ENCODE data around the gene TSEN15. TPM values are rescaled to one million over a fixed set of nuclear protein-coding genes. Genes with fewer than 3 reads are reported as not detected.

TSEN15 gene
- total RNA-seq: 10 to 100 TPM; 45.1 to 48.7 TPM

DNA sequence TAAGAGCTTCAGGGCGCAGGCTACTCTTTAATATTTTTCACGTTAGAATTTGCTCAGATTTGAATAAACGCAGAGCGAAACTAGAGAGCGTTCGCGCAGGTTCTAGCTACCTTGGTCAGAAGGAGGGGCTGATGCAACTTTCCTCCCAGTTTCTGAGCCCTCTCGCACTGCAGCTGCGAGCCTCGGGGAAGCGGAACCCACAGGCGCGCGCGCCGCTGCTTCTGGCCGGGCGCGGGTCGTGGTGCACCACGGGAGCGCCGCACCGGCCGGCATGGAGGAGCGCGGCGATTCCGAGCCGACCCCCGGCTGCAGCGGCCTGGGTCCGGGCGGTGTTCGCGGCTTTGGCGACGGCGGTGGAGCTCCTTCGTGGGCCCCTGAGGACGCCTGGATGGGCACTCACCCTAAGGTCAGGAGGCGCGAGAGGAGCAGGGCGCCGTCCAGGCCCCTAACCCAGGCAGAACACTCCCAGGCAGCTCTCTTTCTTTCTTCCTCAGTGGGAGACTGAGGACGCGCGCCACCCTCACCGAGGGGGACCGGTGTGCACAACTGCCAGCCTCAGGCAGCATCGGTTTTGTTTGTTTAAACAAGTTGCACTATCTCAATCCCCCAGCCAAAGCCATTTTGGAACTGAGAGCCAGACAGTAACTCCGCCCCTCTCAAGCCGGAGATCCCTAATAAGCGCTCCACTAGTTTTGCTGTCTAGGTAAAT lies at the start of gene TSEN15:
Gene TSEN15 (plus strand): TSS at position 246 of the 709 bp plus-strand sequence. CDS start 26 bp downstream, at position 272.
- POLR2A ChIA-PET: interaction anchor here (0.9 to 2.2 kb wide), 5 partner anchors 11 to 95 kb away, joined by 3 to 8 read pairs (median 4); partner anchors contain the start of gene COLGALT2
- H3K9me3 Mint-ChIP-seq (ENCODE audit: insufficient read depth): no peaks in the 10 kb centered on the region

DNA sequence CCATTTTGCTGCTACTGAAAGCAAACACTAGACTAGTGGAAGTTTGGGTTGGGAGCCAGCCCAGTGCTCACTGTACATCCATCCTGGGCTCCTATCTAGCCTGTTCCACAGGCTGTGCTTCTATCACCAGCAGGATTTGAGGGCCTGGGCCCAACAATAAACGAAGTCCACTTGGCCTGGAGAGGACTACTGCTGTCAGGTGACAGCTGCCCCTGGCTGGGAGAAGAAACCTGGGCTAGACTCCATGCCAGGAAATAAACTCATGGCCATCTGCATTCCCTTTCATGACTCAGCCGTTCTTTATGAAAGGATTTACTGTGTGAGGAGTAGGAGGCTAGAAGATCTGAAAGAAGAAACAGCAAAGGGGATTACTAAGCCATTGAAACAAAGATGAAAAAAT lies 49.5 kb upstream of the TSEN15 start:
- Mint-ChIP-seq H3K36me3 (ENCODE audit: low read depth) (no peaks in the 10 kb centered on the region), H3K9me3 (ENCODE audit: insufficient read depth) (no peaks in the 10 kb centered on the region), H3K27me3 (ENCODE audit: low read depth) (peaks cover 2% of the 10 kb centered on the region), H3K4me3 (no peak overlapping the region), H3K27ac (no peak overlapping the region), H3K4me1 (ENCODE audit: low read depth) (no peaks in the 10 kb centered on the region)
- DNase-seq: no peak
- ATAC-seq: no peak
- CTCF ChIA-PET: no interaction called here
- POLR2A ChIA-PET: no interaction called here

More for the DNA sequence above, at the start of gene TSEN15:
- Mint-ChIP-seq H3K4me3 (peak within 1 kb of the TSS; percentile 95), H3K27ac (peak within 1 kb of the TSS; percentile 98), H3K36me3 (ENCODE audit: low read depth) (peaks cover 26% of the 10 kb centered on the region), H3K27me3 (ENCODE audit: low read depth) (peaks cover 22% of the 10 kb centered on the region), H3K4me1 (ENCODE audit: low read depth) (peaks cover 30% of the 10 kb centered on the region)
- DNase-seq (peak; percentile 86), ATAC-seq (peak; percentile 98)
- CTCF ChIA-PET: interaction anchor here (0.8 to 2.1 kb wide), 7 partner anchors 9 to 418 kb away, joined by 3 to 9 read pairs (median 4); no protein-coding TSS in a partner anchor

DNA sequence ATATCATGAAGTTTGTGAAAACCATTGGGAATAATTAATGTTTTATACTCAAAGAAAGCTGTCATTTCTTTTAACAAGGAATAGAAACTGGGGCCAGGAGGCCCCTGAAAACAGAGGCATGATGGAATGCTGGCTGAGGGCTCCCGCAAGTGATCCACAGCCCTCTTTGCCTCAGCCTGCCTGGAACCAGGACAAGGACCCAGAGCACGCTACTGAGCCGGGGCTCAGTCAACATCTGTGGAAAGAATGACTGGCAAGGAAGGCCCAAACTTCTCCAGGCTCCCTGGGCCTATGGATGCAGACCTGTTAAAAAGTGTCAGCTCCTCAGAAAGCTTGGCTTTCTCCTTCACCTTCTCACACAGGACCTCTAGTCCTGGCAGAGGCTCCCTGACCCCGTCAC lies 46.6 kb upstream of the TSEN15 start:
- Mint-ChIP-seq H3K36me3 (ENCODE audit: low read depth) (no peaks in the 10 kb centered on the region), H3K27ac (no peak overlapping the region), H3K4me3 (no peak overlapping the region), H3K4me1 (ENCODE audit: low read depth) (no peaks in the 10 kb centered on the region), H3K9me3 (ENCODE audit: insufficient read depth) (no peaks in the 10 kb centered on the region), H3K27me3 (ENCODE audit: low read depth) (peaks cover 2% of the 10 kb centered on the region)
- ChIA-PET POLR2A (no interaction called here), CTCF (no interaction called here)
- DNase-seq (no peak), ATAC-seq (no peak)

DNA sequence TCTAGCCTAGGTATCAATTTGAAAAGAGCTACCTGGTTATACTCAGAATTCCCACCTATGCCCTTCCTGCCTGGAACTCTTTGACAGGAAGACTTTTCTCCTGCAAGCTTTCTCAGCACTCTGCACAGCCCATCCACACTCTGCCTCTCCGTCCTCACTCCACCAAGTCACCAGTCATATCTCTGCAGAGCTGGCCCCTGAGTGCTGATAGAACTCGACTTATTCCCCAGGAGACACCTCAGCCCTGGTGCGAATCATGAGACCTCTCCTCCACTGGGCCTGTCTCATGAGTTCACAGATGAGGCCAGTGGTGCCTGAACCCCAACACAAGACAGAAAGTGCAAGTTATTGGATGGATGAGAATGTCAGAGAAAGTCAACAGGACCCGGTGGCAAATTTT lies 46.0 kb upstream of the TSEN15 start:
- Mint-ChIP-seq H3K4me3 (no peak overlapping the region), H3K27ac (no peak overlapping the region), H3K9me3 (ENCODE audit: insufficient read depth) (no peaks in the 10 kb centered on the region), H3K27me3 (ENCODE audit: low read depth) (peaks cover 2% of the 10 kb centered on the region), H3K4me1 (ENCODE audit: low read depth) (no peaks in the 10 kb centered on the region), H3K36me3 (ENCODE audit: low read depth) (no peaks in the 10 kb centered on the region)
- ChIA-PET CTCF (no interaction called here), POLR2A (no interaction called here)
- ATAC-seq: no peak
- no peak for DNase-seq

DNA sequence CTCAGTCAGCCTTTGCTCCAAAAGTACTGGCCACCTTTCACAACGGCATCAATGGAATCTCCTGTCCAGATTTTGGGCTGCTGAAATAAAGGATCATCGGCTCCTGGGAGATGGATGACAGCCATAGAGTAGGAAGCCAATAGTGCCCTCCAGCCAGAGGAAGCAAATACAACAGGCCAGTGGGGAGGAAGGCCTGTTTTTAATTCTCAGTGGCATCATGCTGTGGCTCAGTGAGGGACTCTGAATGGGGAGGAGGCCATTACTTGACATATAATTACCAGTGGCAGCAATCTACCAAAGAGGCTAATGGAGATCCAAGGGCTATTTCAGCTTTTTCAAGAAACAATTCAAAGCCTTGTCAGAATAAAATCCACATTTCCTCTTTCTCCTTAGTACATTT lies 40.7 kb upstream of the TSEN15 start:
- H3K4me3 Mint-ChIP-seq: no peak overlapping the region
- no peaks in the 10 kb centered on the region for H3K36me3 Mint-ChIP-seq (ENCODE audit: low read depth)
- POLR2A ChIA-PET: no interaction called here
- no peak for ATAC-seq
- H3K27me3 Mint-ChIP-seq (ENCODE audit: low read depth): peaks cover 25% of the 10 kb centered on the region
- no peak overlapping the region for H3K27ac Mint-ChIP-seq
- CTCF ChIA-PET: no interaction called here
- no peaks in the 10 kb centered on the region for H3K4me1 Mint-ChIP-seq (ENCODE audit: low read depth)
- no peak for DNase-seq
- no peaks in the 10 kb centered on the region for H3K9me3 Mint-ChIP-seq (ENCODE audit: insufficient read depth)

DNA sequence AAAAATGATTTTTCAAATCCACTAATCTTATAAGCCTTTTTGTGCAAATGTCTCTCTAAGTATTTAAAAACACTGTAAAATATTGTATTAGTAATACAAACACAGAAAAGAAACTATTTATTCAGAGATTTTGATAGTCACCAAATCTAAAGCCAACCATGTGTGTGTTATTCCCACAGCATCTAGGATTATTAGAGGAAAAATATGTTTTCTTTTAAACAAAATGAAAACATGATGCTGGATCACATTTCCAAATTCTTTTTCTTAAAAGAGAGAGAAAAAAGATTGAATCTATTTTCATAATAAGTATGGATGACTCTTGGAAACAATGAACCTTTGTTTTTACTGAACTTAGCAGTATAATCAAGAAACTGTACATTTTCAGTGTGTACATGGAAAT lies 39.3 kb upstream of the TSEN15 start:
- Mint-ChIP-seq H3K27ac (no peak overlapping the region), H3K36me3 (ENCODE audit: low read depth) (no peaks in the 10 kb centered on the region), H3K4me3 (no peak overlapping the region), H3K27me3 (ENCODE audit: low read depth) (peaks cover 25% of the 10 kb centered on the region), H3K4me1 (ENCODE audit: low read depth) (no peaks in the 10 kb centered on the region), H3K9me3 (ENCODE audit: insufficient read depth) (no peaks in the 10 kb centered on the region)
- no peak for ATAC-seq
- ChIA-PET POLR2A (no interaction called here), CTCF (no interaction called here)
- no peak for DNase-seq

DNA sequence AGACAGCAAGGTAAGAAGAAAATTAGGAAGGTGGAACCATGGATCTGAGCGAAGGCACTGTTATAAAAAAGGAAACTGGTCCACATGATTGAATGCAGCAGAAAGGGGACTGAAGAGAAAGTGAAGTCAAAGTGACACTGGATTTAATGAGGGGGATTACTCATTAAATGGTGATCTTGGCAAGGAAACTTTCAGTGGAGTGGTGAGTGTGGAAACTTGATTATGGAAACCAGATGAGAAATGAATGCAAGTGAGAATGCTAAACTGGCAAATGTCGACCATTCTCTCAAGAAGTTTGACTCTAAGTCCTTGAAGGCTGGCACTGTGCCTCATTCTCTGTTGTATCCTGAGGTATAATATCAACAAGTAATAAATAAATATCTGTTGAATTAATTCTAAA lies 37.3 kb upstream of the TSEN15 start:
- ChIA-PET CTCF (no interaction called here), POLR2A (no interaction called here)
- Mint-ChIP-seq H3K27me3 (ENCODE audit: low read depth) (peaks cover 25% of the 10 kb centered on the region), H3K9me3 (ENCODE audit: insufficient read depth) (no peaks in the 10 kb centered on the region), H3K4me3 (no peak overlapping the region), H3K4me1 (ENCODE audit: low read depth) (no peaks in the 10 kb centered on the region), H3K36me3 (ENCODE audit: low read depth) (no peaks in the 10 kb centered on the region), H3K27ac (no peak overlapping the region)
- no peak for DNase-seq
- no peak for ATAC-seq

DNA sequence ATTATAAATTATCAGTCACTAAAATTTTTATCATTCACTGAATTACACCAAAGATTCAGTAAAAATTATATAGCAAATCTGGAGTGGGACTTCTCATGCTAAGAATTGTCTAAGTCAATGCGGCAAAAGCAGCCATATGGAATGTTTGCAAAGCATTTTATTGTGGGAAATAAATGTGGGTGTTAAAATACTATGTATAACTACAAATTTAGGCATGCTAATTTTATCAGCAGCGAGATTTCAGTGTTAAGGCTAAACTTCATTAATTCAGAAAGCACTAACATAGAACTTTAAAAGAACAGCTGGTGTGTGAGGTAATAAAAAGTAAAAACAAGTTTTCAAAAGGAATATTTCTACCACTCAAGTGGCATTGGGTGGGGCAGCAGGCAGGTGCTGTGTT lies 35.4 kb upstream of the TSEN15 start:
- ATAC-seq (no peak), DNase-seq (no peak)
- Mint-ChIP-seq H3K27ac (no peak overlapping the region), H3K9me3 (ENCODE audit: insufficient read depth) (no peaks in the 10 kb centered on the region), H3K4me3 (no peak overlapping the region), H3K4me1 (ENCODE audit: low read depth) (no peaks in the 10 kb centered on the region), H3K27me3 (ENCODE audit: low read depth) (peaks cover 27% of the 10 kb centered on the region), H3K36me3 (ENCODE audit: low read depth) (no peaks in the 10 kb centered on the region)
- ChIA-PET CTCF (no interaction called here), POLR2A (no interaction called here)

DNA sequence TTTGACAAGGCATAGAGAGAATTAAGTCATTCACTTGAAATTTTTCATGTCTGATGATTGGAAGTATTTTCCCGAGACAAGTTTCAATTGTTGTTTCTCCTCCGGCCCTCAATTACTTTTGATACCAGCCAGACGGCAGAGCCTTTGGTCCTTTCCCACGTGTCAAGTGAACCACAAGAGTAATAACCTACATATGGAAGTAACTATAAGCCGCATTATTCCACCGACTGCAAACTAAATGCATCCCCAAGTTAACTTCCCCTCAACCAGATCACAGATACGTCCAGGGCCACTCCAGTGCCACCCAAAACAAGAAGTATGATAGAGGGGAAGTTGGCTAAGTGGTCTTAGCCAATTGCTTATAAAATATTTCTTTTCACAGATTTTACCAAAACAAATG lies 34.2 kb upstream of the TSEN15 start:
- Mint-ChIP-seq H3K27me3 (ENCODE audit: low read depth) (peaks cover 28% of the 10 kb centered on the region), H3K4me3 (no peak overlapping the region), H3K4me1 (ENCODE audit: low read depth) (no peaks in the 10 kb centered on the region), H3K9me3 (ENCODE audit: insufficient read depth) (no peaks in the 10 kb centered on the region), H3K36me3 (ENCODE audit: low read depth) (no peaks in the 10 kb centered on the region), H3K27ac (no peak overlapping the region)
- POLR2A ChIA-PET: no interaction called here
- ATAC-seq (no peak), DNase-seq (no peak)
- CTCF ChIA-PET: no interaction called here

DNA sequence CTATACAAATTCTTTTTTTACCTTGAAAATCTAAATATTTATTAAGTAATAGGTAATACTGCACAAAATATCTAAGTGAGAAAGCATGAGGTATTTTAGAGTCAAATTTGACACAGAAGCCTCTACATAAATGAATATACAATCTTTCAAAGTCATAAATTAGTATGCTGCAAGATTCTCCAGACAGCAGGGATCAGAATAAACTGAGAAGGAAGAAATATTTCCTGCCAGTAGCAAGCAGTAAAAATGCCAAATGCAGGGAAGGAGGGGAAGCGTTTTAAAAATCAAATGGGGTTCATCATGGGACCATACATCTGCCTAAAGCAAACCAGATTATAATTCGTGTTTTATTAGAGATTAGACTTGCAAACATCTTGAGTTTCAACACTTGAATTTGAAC lies 32.9 kb upstream of the TSEN15 start:
- Mint-ChIP-seq H3K36me3 (ENCODE audit: low read depth) (no peaks in the 10 kb centered on the region), H3K27ac (no peak overlapping the region), H3K4me1 (ENCODE audit: low read depth) (no peaks in the 10 kb centered on the region), H3K27me3 (ENCODE audit: low read depth) (peaks cover 30% of the 10 kb centered on the region), H3K4me3 (no peak overlapping the region), H3K9me3 (ENCODE audit: insufficient read depth) (no peaks in the 10 kb centered on the region)
- DNase-seq: no peak
- CTCF ChIA-PET: no interaction called here
- POLR2A ChIA-PET: no interaction called here
- ATAC-seq: no peak

DNA sequence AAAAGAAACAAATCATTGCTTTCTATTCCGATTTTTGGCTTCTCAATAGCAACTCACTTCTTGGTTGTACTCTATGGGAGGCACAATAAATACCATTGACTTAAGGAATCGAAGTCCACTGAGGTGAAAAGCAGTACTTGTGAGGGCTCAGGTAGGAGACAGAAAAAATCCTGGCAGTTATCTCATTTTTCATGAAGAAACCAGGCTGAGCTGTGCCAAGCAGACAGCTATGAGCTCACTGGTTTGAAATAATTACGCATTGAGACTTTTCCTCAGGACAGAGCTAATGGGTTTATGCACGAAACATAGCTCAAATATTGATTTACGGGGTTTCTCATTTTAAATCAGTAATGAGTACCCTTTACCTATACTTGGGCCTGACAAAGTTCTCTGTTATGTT lies 32.5 kb upstream of the TSEN15 start:
- CTCF ChIA-PET: no interaction called here
- POLR2A ChIA-PET: no interaction called here
- peaks cover 25% of the 10 kb centered on the region for H3K27me3 Mint-ChIP-seq (ENCODE audit: low read depth)
- no peaks in the 10 kb centered on the region for H3K9me3 Mint-ChIP-seq (ENCODE audit: insufficient read depth)
- H3K27ac Mint-ChIP-seq: no peak overlapping the region
- H3K4me3 Mint-ChIP-seq: no peak overlapping the region
- DNase-seq (no peak), ATAC-seq (no peak)
- H3K4me1 Mint-ChIP-seq (ENCODE audit: low read depth): no peaks in the 10 kb centered on the region
- no peaks in the 10 kb centered on the region for H3K36me3 Mint-ChIP-seq (ENCODE audit: low read depth)

DNA sequence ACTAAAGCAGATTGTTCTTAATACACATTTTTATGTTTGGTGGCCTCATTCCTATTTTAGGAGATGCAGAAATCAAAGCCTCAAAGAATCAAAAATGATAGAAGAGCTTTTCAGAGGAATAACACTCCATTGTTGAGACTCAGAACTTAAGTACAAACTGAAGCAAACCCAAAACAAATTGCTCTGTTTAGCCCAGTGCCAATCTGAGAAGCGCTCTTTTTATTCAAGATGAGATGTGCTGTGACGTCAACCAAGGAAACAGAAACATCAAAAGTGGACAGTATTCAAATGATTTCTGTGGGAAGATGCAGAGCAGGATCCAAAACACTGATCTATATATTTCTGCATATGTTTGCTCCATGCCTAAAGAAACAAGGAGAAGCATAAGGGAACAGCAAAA lies 32.0 kb upstream of the TSEN15 start:
- DNase-seq: no peak
- Mint-ChIP-seq H3K9me3 (ENCODE audit: insufficient read depth) (no peaks in the 10 kb centered on the region), H3K27ac (no peak overlapping the region), H3K4me3 (no peak overlapping the region), H3K36me3 (ENCODE audit: low read depth) (no peaks in the 10 kb centered on the region), H3K4me1 (ENCODE audit: low read depth) (no peaks in the 10 kb centered on the region), H3K27me3 (ENCODE audit: low read depth) (peaks cover 22% of the 10 kb centered on the region)
- CTCF ChIA-PET: no interaction called here
- no peak for ATAC-seq
- POLR2A ChIA-PET: no interaction called here

DNA sequence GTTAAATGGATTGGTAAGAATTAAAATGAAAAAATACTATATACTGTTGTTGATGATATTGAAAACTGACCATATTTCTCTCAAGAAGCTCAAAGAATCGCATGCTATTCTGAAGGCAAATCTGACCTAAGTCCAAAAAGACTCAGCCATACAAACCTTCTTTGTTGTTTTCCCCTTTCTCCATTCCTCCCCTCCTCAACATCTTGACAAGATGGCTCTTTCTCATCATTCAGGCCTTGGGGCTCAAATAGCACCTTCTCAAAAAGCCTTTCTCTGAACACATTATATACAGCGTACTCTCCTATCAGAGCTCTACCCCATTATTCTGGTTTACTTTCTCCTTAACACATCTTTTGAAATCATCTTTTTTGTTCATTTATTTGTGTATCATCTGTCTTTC lies 31.2 kb upstream of the TSEN15 start:
- no peak overlapping the region for H3K4me3 Mint-ChIP-seq
- CTCF ChIA-PET: no interaction called here
- H3K4me1 Mint-ChIP-seq (ENCODE audit: low read depth): no peaks in the 10 kb centered on the region
- no peaks in the 10 kb centered on the region for H3K36me3 Mint-ChIP-seq (ENCODE audit: low read depth)
- POLR2A ChIA-PET: no interaction called here
- ATAC-seq: no peak
- no peaks in the 10 kb centered on the region for H3K9me3 Mint-ChIP-seq (ENCODE audit: insufficient read depth)
- DNase-seq: no peak
- peaks cover 17% of the 10 kb centered on the region for H3K27me3 Mint-ChIP-seq (ENCODE audit: low read depth)
- H3K27ac Mint-ChIP-seq: no peak overlapping the region
